IMR-90 (cell line): ENCODE results near the gene SPATC1L. TPM values are rescaled to one million over a fixed set of nuclear protein-coding genes. Genes with fewer than 3 reads are reported as not detected.

Experiments
- ATAC-seq: fragments of 200-7000 bp; cut with Tn5 transposase; 2 replicates; pipeline ENCODE4 v1.9.1; 2020; ENCODE audit warnings: low read depth, mild to moderate bottlenecking, moderate library complexity
- BruUV-seq: library from RNA; stranded (reverse); fragments of 400-500 nt; replicated peaks from 2 replicates; lab custom pipeline; 2021; lab: Mats Ljungman, UMichigan
- CTCF ChIA-PET: fragments of 300-600 bp; formaldehyde crosslinking; extraction: SDS; loops from one replicate; lab custom pipeline; 2021; ENCODE audit warnings: antibody characterized with exemption; lab: Yijun Ruan, JAX
- POLR2A ChIA-PET: fragments of 300-600 bp; sonication (Branson Sonifier 250); formaldehyde crosslinking; loops from one replicate; lab custom pipeline; 2022; ENCODE audit warnings: antibody characterized with exemption; ENCODE audit not compliant: unreplicated experiment; lab: Charles Lee
- DNase-seq: peaks from one replicate; pipeline ENCODE4 v3.0.0; 2013
- H2AFZ ChIP-seq: replicated peaks from 2 replicates; pipeline ENCODE3; 2013; ENCODE audit warnings: low read length, mild to moderate bottlenecking; ENCODE audit not compliant: poor library complexity
- H2AK5ac ChIP-seq: 2 replicates; pipeline ENCODE4 v1.6.1; 2013; ENCODE audit warnings: low read depth, low read length, inconsistent platforms
- H2AK9ac ChIP-seq: replicated peaks from 2 replicates; pipeline ENCODE3; 2013; ENCODE audit warnings: mild to moderate bottlenecking, low read depth, low read length, moderate library complexity; ENCODE audit not compliant: poor library complexity
- H2BK120ac ChIP-seq: 2 replicates; pipeline ENCODE4 v1.6.1; 2013; ENCODE audit warnings: low read depth, low read length, inconsistent platforms
- H2BK15ac ChIP-seq: 3 replicates; pipeline ENCODE4 v1.6.1; 2013; ENCODE audit warnings: low read depth, low read length, inconsistent platforms
- H2BK20ac ChIP-seq: 2 replicates; pipeline ENCODE4 v1.6.1; 2013; ENCODE audit warnings: low read depth, mild to moderate bottlenecking, inconsistent platforms, low read length, moderate library complexity
- H2BK5ac ChIP-seq: 2 replicates; pipeline ENCODE4 v1.6.1; 2013; ENCODE audit warnings: mild to moderate bottlenecking, low read depth, low read length, inconsistent platforms; ENCODE audit not compliant: poor library complexity, severe bottlenecking
- H3K14ac ChIP-seq: replicated peaks from 2 replicates; pipeline ENCODE4 v1.6.1; 2013; ENCODE audit warnings: low read depth, low read length, inconsistent platforms
- H3K18ac ChIP-seq: 2 replicates; pipeline ENCODE4 v1.6.1; 2013; ENCODE audit warnings: low read depth, low read length, control low read depth
- H3K23ac ChIP-seq: 2 replicates; pipeline ENCODE4 v1.6.1; 2013; ENCODE audit warnings: low read depth, low read length, inconsistent platforms
- H3K27ac ChIP-seq: 2 replicates; pipeline ENCODE4 v1.5.1; 2013; ENCODE audit warnings: mild to moderate bottlenecking, control low read depth, low read length; ENCODE audit not compliant: insufficient read depth
- H3K27me3 ChIP-seq: 2 replicates; pipeline ENCODE4 v1.6.1; 2013; ENCODE audit warnings: low read length; ENCODE audit not compliant: control insufficient read depth, insufficient read depth
- H3K36me3 ChIP-seq: 2 replicates; pipeline ENCODE4 v1.6.1; 2013; ENCODE audit warnings: low read length, mixed read lengths; ENCODE audit not compliant: control insufficient read depth, insufficient read depth
- H3K4ac ChIP-seq: 2 replicates; pipeline ENCODE4 v1.6.1; 2013; ENCODE audit warnings: low read depth, low read length, inconsistent platforms
- H3K4me1 ChIP-seq: 2 replicates; pipeline ENCODE4 v1.6.1; 2013; ENCODE audit warnings: low read length, mixed read lengths; ENCODE audit not compliant: control insufficient read depth, insufficient read depth
- H3K4me2 ChIP-seq: 2 replicates; pipeline ENCODE4 v1.6.1; 2013; ENCODE audit warnings: low read depth, mild to moderate bottlenecking, control low read depth, low read length, moderate library complexity
- H3K4me3 ChIP-seq: 2 replicates; pipeline ENCODE4 v1.5.1; 2013; ENCODE audit warnings: low read depth, mild to moderate bottlenecking, control low read depth, low read length, moderate library complexity; ENCODE audit not compliant: insufficient read depth
- H3K56ac ChIP-seq: 2 replicates; pipeline ENCODE4 v1.6.1; 2013; ENCODE audit warnings: low read length, inconsistent platforms; ENCODE audit not compliant: insufficient read depth; ENCODE audit errors: extremely low read depth
- H3K79me1 ChIP-seq, 2 experiments: 2 replicates each; pipeline ENCODE4 v1.6.1; 2013; ENCODE audit warnings: low read length in 2 of 2, inconsistent platforms in 1 of 2, low read depth in 1 of 2
- H3K9ac ChIP-seq: 2 replicates; pipeline ENCODE4 v1.6.1; 2013; ENCODE audit warnings: low read depth, low read length, control low read depth
- H3K9me1 ChIP-seq: 2 replicates; pipeline ENCODE4 v1.6.1; 2013; ENCODE audit warnings: low read length, inconsistent platforms; ENCODE audit not compliant: insufficient read depth
- H3K9me3 ChIP-seq: 2 replicates; pipeline ENCODE4 v1.6.1; 2013; ENCODE audit warnings: low read length; ENCODE audit not compliant: control insufficient read depth, insufficient read depth
- H4K20me1 ChIP-seq: 2 replicates; pipeline ENCODE4 v1.6.1; 2013; ENCODE audit warnings: low read length, inconsistent platforms; ENCODE audit not compliant: insufficient read depth
- H4K5ac ChIP-seq: 2 replicates; pipeline ENCODE4 v1.6.1; 2013; ENCODE audit warnings: mild to moderate bottlenecking, low read depth, low read length, control low read depth
- H4K8ac ChIP-seq, 2 experiments: 2 replicates each; pipeline ENCODE4 v1.6.1; 2013; ENCODE audit warnings: low read depth in 2 of 2, low read length in 2 of 2, control low read depth in 1 of 2, inconsistent platforms in 1 of 2
- H4K91ac ChIP-seq: 2 replicates; pipeline ENCODE4 v1.6.1; 2013; ENCODE audit warnings: low read depth, low read length, inconsistent platforms; ENCODE audit not compliant: insufficient read depth
- BHLHE40 ChIP-seq: fragments of 150-350 bp; IDR thresholded peaks from 2 replicates; pipeline ENCODE4 v1.6.1; 2016; ENCODE audit warnings: mild to moderate bottlenecking, low read depth, low read length
- CEBPB ChIP-seq: IDR thresholded peaks from 2 replicates; pipeline ENCODE4 v1.6.1; 2012; ENCODE audit warnings: low read depth, low read length, improper control_type of control experiment
- CHD1 ChIP-seq: IDR thresholded peaks from 2 replicates; pipeline ENCODE4 v1.6.1; 2012; ENCODE audit warnings: low read depth, low read length, improper control_type of control experiment
- CTCF ChIP-seq: conservative IDR thresholded peaks from 2 replicates; pipeline ENCODE4 v1.5.1; 2012; ENCODE audit warnings: mild to moderate bottlenecking, low read depth, low read length, improper control_type of control experiment
- ELK1 ChIP-seq: fragments of 150-350 bp; IDR thresholded peaks from 2 replicates; pipeline ENCODE4 v1.6.1; 2016; ENCODE audit warnings: low read depth, mild to moderate bottlenecking, low read length, moderate library complexity, borderline replicate concordance
- FOS ChIP-seq: fragments of 150-350 bp; IDR thresholded peaks from 2 replicates; pipeline ENCODE4 v1.6.1; 2016; ENCODE audit warnings: low read depth, low read length
- MAFK ChIP-seq: IDR thresholded peaks from 2 replicates; pipeline ENCODE4 v1.6.1; 2012; ENCODE audit warnings: low read depth, low read length, improper control_type of control experiment
- MAZ ChIP-seq: IDR thresholded peaks from 2 replicates; pipeline ENCODE4 v1.6.1; 2012; ENCODE audit warnings: low read depth, mild to moderate bottlenecking, low read length, improper control_type of control experiment, moderate library complexity, borderline replicate concordance
- MXI1 ChIP-seq: IDR thresholded peaks from 2 replicates; pipeline ENCODE4 v1.6.1; 2012; ENCODE audit warnings: low read depth, mild to moderate bottlenecking, low read length, moderate library complexity, borderline replicate concordance
- NFE2L2 ChIP-seq: fragments of 150-350 bp; IDR thresholded peaks from 2 replicates; pipeline ENCODE4 v1.6.1; 2016; ENCODE audit warnings: low read depth, mild to moderate bottlenecking, low read length
- POLR2A ChIP-seq: IDR thresholded peaks from 2 replicates; pipeline ENCODE4 v1.6.1; 2012; ENCODE audit warnings: mild to moderate bottlenecking, low read depth, low read length
- RAD21 ChIP-seq: IDR thresholded peaks from 2 replicates; pipeline ENCODE4 v1.6.1; 2012; ENCODE audit warnings: low read length, improper control_type of control experiment
- RCOR1 ChIP-seq: IDR thresholded peaks from 2 replicates; pipeline ENCODE4 v1.6.1; 2012; ENCODE audit warnings: mild to moderate bottlenecking, low read length, improper control_type of control experiment; ENCODE audit not compliant: insufficient replicate concordance
- RFX5 ChIP-seq: IDR thresholded peaks from 2 replicates; pipeline ENCODE4 v1.8.0; 2012; ENCODE audit warnings: low read depth, mild to moderate bottlenecking, low read length, moderate library complexity
- SMC3 ChIP-seq: fragments of 150-350 bp; IDR thresholded peaks from 2 replicates; pipeline ENCODE4 v1.6.1; 2016; ENCODE audit warnings: low read depth, mild to moderate bottlenecking, antibody characterized with exemption, low read length, moderate library complexity
- USF2 ChIP-seq: fragments of 150-350 bp; IDR thresholded peaks from 2 replicates; pipeline ENCODE4 v1.6.1; 2017; ENCODE audit warnings: mild to moderate bottlenecking, antibody characterized with exemption, low read length, low read depth
- WGBS, 2 experiments: methylation state at CpG; one replicate each; pipeline versions ENCODE4 v1.1.5 to v1.1.7; 2013; ENCODE audit warnings: missing lambda C conversion rate in 2 of 2; ENCODE audit not compliant: insufficient read length in 1 of 2; ENCODE audit errors: extremely low coverage in 2 of 2; 5-methylcytosine and 5-hydroxymethylcytosine counted together
- dilution Hi-C: fragments of 300-500 bp; cut with HindIII; formaldehyde crosslinking; loops from one replicate; pipeline ENCODE4 v1.14.3; 2018; ENCODE audit warnings: low sequenced_read_pairs; ENCODE audit not compliant: unreplicated experiment
- in situ Hi-C: fragments of 300-500 bp; cut with MboI; formaldehyde crosslinking; loops from 3 replicates; pipeline ENCODE4 v1.14.3; 2019; ENCODE audit warnings: low sequenced_read_pairs, inconsistent platforms, mixed read lengths
- intact Hi-C: fragments of 100-400 bp; cut with micrococcal nuclease; formaldehyde crosslinking; loops from 2 replicates; pipeline ENCODE4 v1.10.0; 2022
- polyA plus RNA-seq, 3 experiments: library from polyadenylated mRNA; depleted of rRNA; stranded (reverse); fragments of >200 nt; gene quantifications; 2 replicates each; pipeline ENCODE4 v1.2.3, GENCODE V29; 2012; ENCODE audit warnings: low replicate concordance in 1 of 3
- total RNA-seq: library from RNA; depleted of rRNA; stranded (reverse); fragments of >200 nt; gene quantifications from 2 replicates; pipeline ENCODE4 v1.2.3, GENCODE V29; 2012

SPATC1L gene
- total and polyA plus RNA-seq, 2 of the 4 experiments (the other 2 are of a cell fraction) = 3.8 to 17.2 TPM

GRCh38 chr21:46138383-46138970 lies 45.8 kb downstream of the SPATC1L start:
- intact Hi-C loops = no loop called here
- Histone ChIP-seq H3K27me3 (no peaks in the 10 kb centered on the region), H2AK5ac (peak overlapping the region; percentile 29; the same call in 1 of the 2 replicates), H3K4me1 (0 out of 2 replicates have a peak, but pooled peaks cover 2% of the 10 kb centered on the region), H3K79me1 (no peaks in the 10 kb centered on the region), H4K91ac (no peak overlapping the region), H4K20me1 (peaks cover 18% of the 10 kb centered on the region; the same call in 1 of the 2 replicates), H3K27ac (no peak overlapping the region), H3K4me3 (no peak overlapping the region), H3K4ac (no peak overlapping the region), H3K4me2 (no peak overlapping the region), H4K5ac (no peak overlapping the region), H3K23ac (no peak overlapping the region), H3K14ac (no peak overlapping the region), H3K18ac (no peak overlapping the region), H4K8ac (no peak overlapping the region), H3K9me3 (no peaks in the 10 kb centered on the region), H3K56ac (no peak overlapping the region), H2BK5ac (no peak overlapping the region), H2AFZ (no peak overlapping the region), H2BK120ac (no peak overlapping the region), H2BK15ac (no peak overlapping the region), H3K9me1 (peaks cover 3% of the 10 kb centered on the region; the same call in 1 of the 2 replicates), H2AK9ac (no peak overlapping the region), H3K9ac (no peak overlapping the region), H3K36me3 (no peaks in the 10 kb centered on the region), H2BK20ac (no peak overlapping the region)
- in situ Hi-C loops = no loop called here
- no TSS peak for BruUV-seq
- TF ChIP-seq RAD21 = no peak
- no peak for TF ChIP-seq BHLHE40
- TF ChIP-seq MAZ = no peak
- TF ChIP-seq NFE2L2 = no peak
- TF ChIP-seq POLR2A = no peak
- no peak for TF ChIP-seq MXI1
- no peak for TF ChIP-seq RCOR1
- no peak for TF ChIP-seq CTCF
- no peak for TF ChIP-seq FOS
- no peak for TF ChIP-seq CHD1
- TF ChIP-seq RFX5 = no peak
- TF ChIP-seq USF2 = no peak
- no peak for TF ChIP-seq SMC3
- TF ChIP-seq MAFK = no peak
- TF ChIP-seq CEBPB = no peak
- TF ChIP-seq ELK1 = no peak
- ATAC-seq = no peak
- 91% methylated on average over 13 of the region's 28 CpGs; no CpG with 5 or more reads in 1 of the 2 experiments for WGBS, 2 experiments
- POLR2A ChIA-PET = no interaction called here
- CTCF ChIA-PET = interaction anchor here (0.9 kb wide), 1 partner anchor 15 kb away, joined by 3 read pairs; no protein-coding TSS in a partner anchor
- dilution Hi-C loops = no loop called here
- DNase-seq = no peak
